ENCODE measurements around the gene BMPR1B. TPM values are rescaled to one million over a fixed set of nuclear protein-coding genes. Genes with fewer than 3 reads are reported as not detected.

BMPR1B gene
- total RNA-seq, 3 donors from 2014 or later (not counting 1 experiment from before 2014, with no cell fraction given) = 0.25 TPM; not detected in 2

DNA sequence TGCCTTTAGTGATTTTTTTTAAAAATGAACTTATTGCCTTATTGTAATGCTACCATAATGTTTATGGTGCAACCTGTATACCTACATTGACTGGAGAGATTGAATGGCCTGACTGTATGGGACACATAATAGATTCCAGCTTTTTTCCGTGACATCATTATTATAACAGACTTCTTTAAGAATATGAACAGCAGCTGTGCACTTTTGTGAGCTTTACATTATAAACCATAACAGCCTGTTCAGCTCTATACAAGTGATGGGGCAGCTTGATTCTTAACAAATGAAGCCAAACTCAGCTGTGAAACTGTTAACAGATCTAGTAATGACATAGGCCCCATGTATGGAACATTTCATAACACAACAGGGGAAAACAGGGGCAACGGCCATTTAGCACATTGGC lies 187.0 kb downstream of the BMPR1B start:
- Histone ChIP-seq H3K27me3 (ENCODE audit: control insufficient read depth, insufficient read depth, low read length) (no peaks in the 10 kb centered on the region), H3K4me1 (ENCODE audit: control insufficient read depth, insufficient read depth, low read length) (no peaks in the 10 kb centered on the region), H3K27ac (ENCODE audit: low read length) (no peak overlapping the region), H3K4me3 (ENCODE audit: low read length) (no peak overlapping the region), H3K36me3 (ENCODE audit: control insufficient read depth, insufficient read depth, low read length) (no peaks in the 10 kb centered on the region), H3K9me3 (ENCODE audit: control insufficient read depth, insufficient read depth, low read length) (no peaks in the 10 kb centered on the region)
- ATAC-seq (no peak), DNase-seq (no peak)
- H3K4me3 Mint-ChIP-seq = no peak overlapping the region
- no peaks in the 10 kb centered on the region for H3K9me3 Mint-ChIP-seq
- H3K4me1 Mint-ChIP-seq = no peaks in the 10 kb centered on the region
- TF ChIP-seq, protein P1, sequence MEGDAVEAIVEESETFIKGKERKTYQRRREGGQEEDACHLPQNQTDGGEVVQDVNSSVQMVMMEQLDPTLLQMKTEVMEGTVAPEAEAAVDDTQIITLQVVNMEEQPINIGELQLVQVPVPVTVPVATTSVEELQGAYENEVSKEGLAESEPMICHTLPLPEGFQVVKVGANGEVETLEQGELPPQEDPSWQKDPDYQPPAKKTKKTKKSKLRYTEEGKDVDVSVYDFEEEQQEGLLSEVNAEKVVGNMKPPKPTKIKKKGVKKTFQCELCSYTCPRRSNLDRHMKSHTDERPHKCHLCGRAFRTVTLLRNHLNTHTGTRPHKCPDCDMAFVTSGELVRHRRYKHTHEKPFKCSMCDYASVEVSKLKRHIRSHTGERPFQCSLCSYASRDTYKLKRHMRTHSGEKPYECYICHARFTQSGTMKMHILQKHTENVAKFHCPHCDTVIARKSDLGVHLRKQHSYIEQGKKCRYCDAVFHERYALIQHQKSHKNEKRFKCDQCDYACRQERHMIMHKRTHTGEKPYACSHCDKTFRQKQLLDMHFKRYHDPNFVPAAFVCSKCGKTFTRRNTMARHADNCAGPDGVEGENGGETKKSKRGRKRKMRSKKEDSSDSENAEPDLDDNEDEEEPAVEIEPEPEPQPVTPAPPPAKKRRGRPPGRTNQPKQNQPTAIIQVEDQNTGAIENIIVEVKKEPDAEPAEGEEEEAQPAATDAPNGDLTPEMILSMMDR (IDR thresholded peaks at IDR 0.05) = no peak
- WGBS (ENCODE audit: insufficient coverage) = 92% methylated on average over 2 of the region's 2 CpGs
- no peaks in the 10 kb centered on the region for H3K36me3 Mint-ChIP-seq
- peaks cover 0 to 2% of the 10 kb centered on the region in 2 donors for H3K27me3 Mint-ChIP-seq (ENCODE audit: low read depth in 2 of 2)
- intact Hi-C loops (cut with micrococcal nuclease) = no loop called here
- no peak overlapping the region for H3K27ac Mint-ChIP-seq

DNA sequence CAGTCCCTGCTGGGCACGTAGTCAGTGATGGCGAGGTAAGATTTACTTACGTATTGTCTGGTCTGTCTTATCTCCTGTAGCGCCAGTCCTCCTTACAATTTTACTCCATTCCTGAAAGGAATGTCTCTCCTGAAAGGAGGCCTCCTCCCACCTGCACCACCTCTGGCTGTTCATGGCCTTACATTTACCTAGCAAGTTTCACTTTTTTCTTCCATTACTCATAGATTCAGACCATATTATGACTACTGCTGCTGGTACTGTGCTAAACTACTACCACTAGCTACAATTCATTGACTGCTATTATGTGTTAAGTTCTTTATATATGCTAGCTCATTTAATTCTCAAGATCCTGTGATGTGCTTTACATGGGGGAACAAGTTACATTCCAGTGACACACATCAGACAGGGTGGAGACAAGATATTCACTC lies 189.9 kb downstream of the BMPR1B start:
- Histone ChIP-seq H3K27me3 (ENCODE audit: control insufficient read depth, insufficient read depth, low read length) (no peaks in the 10 kb centered on the region), H3K4me1 (ENCODE audit: control insufficient read depth, insufficient read depth, low read length) (no peaks in the 10 kb centered on the region), H3K36me3 (ENCODE audit: control insufficient read depth, insufficient read depth, low read length) (no peaks in the 10 kb centered on the region), H3K4me3 (ENCODE audit: low read length) (no peak overlapping the region), H3K27ac (ENCODE audit: low read length) (no peak overlapping the region), H3K9me3 (ENCODE audit: control insufficient read depth, insufficient read depth, low read length) (no peaks in the 10 kb centered on the region)
- intact Hi-C loops (cut with micrococcal nuclease) = no loop called here
- TF ChIP-seq, protein P1 (IDR thresholded peaks at IDR 0.05) = no peak
- DNase-seq = no peak
- Mint-ChIP-seq H3K4me3 (no peak overlapping the region), H3K27ac (no peak overlapping the region), H3K4me1 (no peaks in the 10 kb centered on the region), H3K27me3 (ENCODE audit: low read depth in 2 of 2) (peaks cover 0 to 2% of the 10 kb centered on the region in 2 donors), H3K9me3 (peaks cover 2 to 8% of the 10 kb centered on the region in 2 donors), H3K36me3 (peaks cover 8% of the 10 kb centered on the region)
- 95% methylated on average over 4 of the region's 4 CpGs for WGBS (ENCODE audit: insufficient coverage)
- no peak for ATAC-seq

DNA sequence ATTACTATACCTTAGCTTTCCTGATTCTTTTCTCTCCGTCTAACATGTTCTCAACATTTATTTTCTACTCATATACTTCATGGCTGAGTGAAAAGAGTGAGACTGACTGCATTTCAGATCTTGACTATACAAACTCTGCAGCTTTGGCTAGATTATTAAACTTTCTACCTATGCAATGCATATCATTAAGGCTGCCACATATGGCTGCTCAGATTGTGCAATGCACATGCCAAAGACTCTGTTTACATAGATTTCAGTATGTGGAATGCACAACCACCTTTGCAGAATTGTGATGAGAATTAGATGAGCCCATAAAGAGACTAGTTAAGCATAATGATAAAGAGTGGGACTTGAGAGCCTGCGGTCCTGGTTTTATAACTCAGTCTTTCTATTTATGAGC lies 196.5 kb downstream of the BMPR1B start:
- H3K4me1 Mint-ChIP-seq = no peaks in the 10 kb centered on the region
- Histone ChIP-seq H3K36me3 (ENCODE audit: control insufficient read depth, insufficient read depth, low read length) (no peaks in the 10 kb centered on the region), H3K4me1 (ENCODE audit: control insufficient read depth, insufficient read depth, low read length) (no peaks in the 10 kb centered on the region), H3K27ac (ENCODE audit: low read length) (no peak overlapping the region), H3K4me3 (ENCODE audit: low read length) (no peak overlapping the region), H3K27me3 (ENCODE audit: control insufficient read depth, insufficient read depth, low read length) (no peaks in the 10 kb centered on the region), H3K9me3 (ENCODE audit: control insufficient read depth, insufficient read depth, low read length) (no peaks in the 10 kb centered on the region)
- intact Hi-C loops (cut with micrococcal nuclease) = no loop called here
- ATAC-seq (no peak), DNase-seq (no peak)
- H3K9me3 Mint-ChIP-seq = peaks cover 2 to 8% of the 10 kb centered on the region in 2 donors
- 93% methylated on average over 2 of the region's 2 CpGs for WGBS (ENCODE audit: insufficient coverage)
- H3K27ac Mint-ChIP-seq = no peak overlapping the region
- no peak overlapping the region for H3K4me3 Mint-ChIP-seq
- no peaks in the 10 kb centered on the region for H3K27me3 Mint-ChIP-seq (ENCODE audit: low read depth in 2 of 2)
- H3K36me3 Mint-ChIP-seq = peaks cover 8% of the 10 kb centered on the region
- TF ChIP-seq, protein P1 (IDR thresholded peaks at IDR 0.05) = no peak

DNA sequence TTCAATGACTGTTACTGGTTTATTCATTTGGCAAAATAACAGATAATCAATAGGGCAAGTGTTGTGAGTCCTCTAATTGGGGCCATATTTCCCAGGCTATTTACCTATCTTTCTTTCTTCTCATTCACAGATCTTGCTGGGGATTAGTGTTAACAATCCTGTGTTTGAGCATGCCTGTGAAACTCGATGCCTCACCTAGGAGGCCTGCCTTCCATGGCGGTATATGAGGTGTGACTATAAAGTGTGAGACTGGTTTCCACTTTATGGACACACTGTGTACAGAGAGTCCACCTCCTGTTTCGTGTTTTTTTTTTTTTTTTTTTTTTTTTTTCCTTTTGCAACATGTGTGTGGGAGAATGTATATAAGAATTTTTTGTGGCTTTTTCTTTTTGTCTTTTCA lies 199.3 kb downstream of the BMPR1B start:
- intact Hi-C loops (cut with micrococcal nuclease) = no loop called here
- ATAC-seq = no peak
- peaks cover 1 to 6% of the 10 kb centered on the region in 2 donors for H3K9me3 Mint-ChIP-seq
- Histone ChIP-seq H3K4me1 (ENCODE audit: control insufficient read depth, insufficient read depth, low read length) (no peaks in the 10 kb centered on the region), H3K36me3 (ENCODE audit: control insufficient read depth, insufficient read depth, low read length) (no peaks in the 10 kb centered on the region), H3K27me3 (ENCODE audit: control insufficient read depth, insufficient read depth, low read length) (no peaks in the 10 kb centered on the region), H3K4me3 (ENCODE audit: low read length) (no peak overlapping the region), H3K27ac (ENCODE audit: low read length) (no peak overlapping the region), H3K9me3 (ENCODE audit: control insufficient read depth, insufficient read depth, low read length) (peaks cover under 1% of the 10 kb centered on the region)
- no peaks in the 10 kb centered on the region for H3K27me3 Mint-ChIP-seq (ENCODE audit: low read depth in 2 of 2)
- TF ChIP-seq, protein P1 (IDR thresholded peaks at IDR 0.05) = no peak
- no peak overlapping the region for H3K27ac Mint-ChIP-seq
- no peaks in the 10 kb centered on the region for H3K36me3 Mint-ChIP-seq
- no peaks in the 10 kb centered on the region for H3K4me1 Mint-ChIP-seq
- WGBS (ENCODE audit: insufficient coverage) = 86% methylated on average over 2 of the region's 3 CpGs
- no peak for DNase-seq
- H3K4me3 Mint-ChIP-seq = no peak overlapping the region

Measured in natural killer cell (primary cell).